GM18508 (cell line): Measurements from ENCODE around the gene SNX13.

Experiments
- ATAC-seq: cut with Tn5 transposase; IDR thresholded peaks from one replicate; pipeline ENCODE4 v1.9.1; 2021; ENCODE audit warnings: moderate number of reproducible peaks; ENCODE audit not compliant: insufficient read depth, unreplicated experiment

Gene SNX13

GRCh38 chr7:17948526-17949238, 8.4 kb upstream of the SNX13 start:
- no peak for ATAC-seq

DNA sequence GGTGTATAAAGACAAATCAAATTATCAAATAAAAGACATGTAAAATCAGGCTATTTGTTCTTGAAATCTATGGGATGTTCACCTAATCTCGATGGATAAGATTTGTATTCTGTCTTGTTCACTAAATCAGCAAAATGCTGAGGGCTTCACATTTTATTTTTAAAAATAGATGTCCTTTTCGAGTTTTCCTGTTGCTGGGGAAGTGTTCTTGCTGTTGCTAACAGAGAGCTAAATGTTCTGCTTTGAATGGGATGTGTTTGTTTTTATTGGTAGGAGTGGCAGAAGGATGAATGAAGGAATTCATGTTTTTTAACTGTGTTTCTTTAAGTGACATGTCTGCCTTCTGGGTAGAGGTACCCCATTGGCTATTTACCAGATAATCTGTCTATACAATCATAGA, 7.3 kb upstream of the SNX13 start:
- ATAC-seq = no peak

- ATAC-seq = peak; percentile 46
Measured at GRCh38 chr7:17946591-17946990, 6.3 kb upstream of the SNX13 start.

DNA sequence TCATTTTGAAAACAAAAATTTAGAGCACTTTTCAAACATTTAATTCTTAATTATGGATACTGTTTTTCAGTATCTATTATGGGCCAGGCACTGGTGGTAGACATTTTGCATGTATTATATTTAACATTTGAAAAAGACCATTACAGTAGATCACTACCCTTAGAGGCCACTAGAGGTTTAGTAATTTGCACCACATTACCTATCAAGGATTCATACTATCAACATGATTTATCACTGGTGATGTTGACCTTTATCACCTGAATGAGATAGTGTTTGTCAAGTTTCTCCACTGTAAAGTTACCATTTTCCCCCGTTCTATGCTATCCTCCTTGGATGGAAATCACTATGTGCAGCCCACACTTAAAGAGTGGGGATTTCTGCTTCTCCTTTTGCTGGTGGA, 4.4 kb upstream of the SNX13 start:
- no peak for ATAC-seq

GRCh38 chr7:17943006-17943405, 2.7 kb upstream of the SNX13 start:
- no peak for ATAC-seq

GRCh38 chr7:17942231-17942630, 1.9 kb upstream of the SNX13 start:
- ATAC-seq = no peak

- ATAC-seq = no peak
Measured at GRCh38 chr7:17940951-17941431, 697 bp upstream of the SNX13 start.

- ATAC-seq = peak; percentile 31
Measured at GRCh38 chr7:17939606-17940301, 540 bp downstream of the SNX13 start.

DNA sequence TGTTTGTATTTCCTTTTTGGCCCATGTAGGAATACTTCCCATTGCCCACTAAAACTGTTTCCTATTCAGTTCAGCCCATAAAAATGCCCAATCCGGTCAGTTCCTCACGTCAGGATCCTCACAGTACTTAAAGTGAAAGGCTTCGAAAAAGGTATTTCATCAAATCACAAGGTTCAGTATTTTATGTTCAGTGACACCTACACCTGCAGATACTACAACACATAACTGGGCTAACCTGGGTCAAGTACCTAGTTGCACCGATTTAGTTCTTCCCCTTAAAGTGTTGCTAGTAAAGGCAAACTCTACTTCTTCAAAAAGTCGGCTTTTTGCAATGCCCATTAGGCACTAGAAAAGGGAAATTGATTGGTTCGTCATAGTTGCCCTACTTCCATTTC, 1.1 kb downstream of the SNX13 start:
- ATAC-seq = no peak

GRCh38 chr7:17937506-17938120, 2.7 kb downstream of the SNX13 start:
- ATAC-seq = no peak

DNA sequence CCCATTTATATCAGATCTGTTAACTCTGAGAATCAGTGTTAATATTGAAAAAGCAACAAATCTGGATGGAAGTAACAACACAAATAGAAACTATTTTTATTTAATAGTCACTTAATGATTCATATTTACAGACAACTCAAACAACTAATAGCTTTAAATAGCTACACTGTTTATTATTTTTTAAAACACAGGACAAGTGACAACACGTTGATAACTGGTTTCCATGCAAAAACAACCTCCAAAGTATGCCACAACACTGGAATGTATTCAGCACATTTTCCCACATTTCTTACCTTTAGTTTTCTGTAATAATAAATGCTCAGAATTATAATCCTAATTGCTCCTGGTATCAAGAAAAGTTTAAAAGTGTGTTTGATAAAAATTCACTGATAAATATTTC, 4.0 kb downstream of the SNX13 start:
- ATAC-seq = no peak

- ATAC-seq = no peak
Measured at GRCh38 chr7:17934612-17935240, 5.6 kb downstream of the SNX13 start.

GRCh38 chr7:17934094-17934493, 6.2 kb downstream of the SNX13 start:
- ATAC-seq = no peak

DNA sequence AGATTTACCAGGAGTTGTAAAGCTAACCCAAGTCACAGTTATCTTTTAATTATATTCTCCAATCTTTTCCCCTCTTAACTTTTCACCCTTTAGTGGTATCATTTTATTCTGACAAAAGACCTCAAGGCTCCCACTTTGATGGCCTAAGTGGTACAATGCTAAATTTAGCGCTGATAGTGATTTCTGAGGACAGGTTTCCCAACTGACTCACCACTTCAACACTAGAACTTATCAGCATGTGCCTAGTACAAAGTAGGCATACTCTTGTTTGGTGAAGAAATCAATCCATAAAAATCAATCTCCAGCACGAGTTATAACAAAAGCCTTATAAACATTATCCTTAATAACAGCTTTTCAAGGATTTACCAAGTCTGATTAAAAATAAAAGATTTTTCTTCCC, 7.5 kb downstream of the SNX13 start:
- no peak for ATAC-seq

- no peak for ATAC-seq
Measured at GRCh38 chr7:17931069-17931468, 9.2 kb downstream of the SNX13 start.

- ATAC-seq = no peak
Measured at GRCh38 chr7:17930546-17930945, 9.7 kb downstream of the SNX13 start.

DNA sequence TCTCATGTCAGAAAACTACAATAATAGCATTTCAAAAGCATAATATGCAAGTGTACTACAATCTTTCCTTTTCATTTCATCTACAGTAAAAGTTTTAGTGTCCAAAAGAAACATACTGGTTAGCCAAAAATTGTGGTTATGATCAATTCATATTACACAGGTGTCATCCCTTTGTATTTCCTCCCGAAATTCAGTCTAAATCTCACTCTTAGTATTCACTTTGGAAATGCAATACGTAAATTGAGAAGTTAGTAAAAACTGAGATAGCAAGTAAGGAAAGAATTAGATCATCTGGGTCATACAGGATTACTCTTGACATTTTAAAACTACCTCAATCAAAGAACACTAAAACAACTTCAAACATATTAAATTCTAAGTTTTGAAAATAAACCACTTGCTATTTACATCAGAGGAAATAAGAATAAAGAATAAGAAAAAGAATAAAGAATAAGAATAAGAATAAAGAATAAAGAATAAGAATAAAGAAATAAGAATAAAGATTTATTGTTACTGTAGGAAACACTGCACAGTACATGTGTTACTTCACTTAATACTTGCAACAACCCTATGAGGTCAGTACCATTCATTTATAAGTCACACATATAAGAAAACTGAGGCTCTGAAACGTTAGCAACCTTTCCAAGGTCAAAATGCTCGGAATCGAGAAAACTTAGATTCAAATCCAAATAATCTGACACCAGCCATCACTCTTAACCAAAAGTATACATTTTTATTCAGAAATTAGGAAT, 10.5 kb downstream of the SNX13 start:
- ATAC-seq = no peak

- no peak for ATAC-seq
Measured at GRCh38 chr7:17928055-17928454, 12.2 kb downstream of the SNX13 start.

DNA sequence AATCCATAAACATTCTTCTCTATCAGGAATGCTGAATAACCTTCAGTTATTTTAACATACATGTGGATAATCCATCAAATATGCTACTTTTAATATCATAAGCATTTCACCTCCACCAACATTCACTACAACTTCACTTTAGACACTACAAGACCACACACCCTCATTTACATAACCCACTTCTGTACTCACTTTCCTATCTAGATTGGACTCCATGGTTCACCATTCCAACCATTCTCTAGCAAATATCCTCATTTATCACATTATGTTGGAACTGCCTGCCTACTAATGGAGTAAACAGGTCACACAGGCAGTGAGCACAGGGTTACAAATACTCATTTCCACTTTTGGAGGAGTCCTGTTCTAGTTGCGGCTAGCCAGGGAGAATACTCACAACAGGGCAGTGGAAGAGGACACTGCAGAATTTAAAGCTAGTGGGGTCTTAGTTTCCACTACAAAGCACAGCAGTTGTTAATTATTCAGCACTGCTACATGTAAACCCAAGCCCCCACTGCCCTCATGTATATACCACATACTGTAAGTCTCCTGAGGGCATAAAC, 18.4 kb downstream of the SNX13 start:
- ATAC-seq = no peak

DNA sequence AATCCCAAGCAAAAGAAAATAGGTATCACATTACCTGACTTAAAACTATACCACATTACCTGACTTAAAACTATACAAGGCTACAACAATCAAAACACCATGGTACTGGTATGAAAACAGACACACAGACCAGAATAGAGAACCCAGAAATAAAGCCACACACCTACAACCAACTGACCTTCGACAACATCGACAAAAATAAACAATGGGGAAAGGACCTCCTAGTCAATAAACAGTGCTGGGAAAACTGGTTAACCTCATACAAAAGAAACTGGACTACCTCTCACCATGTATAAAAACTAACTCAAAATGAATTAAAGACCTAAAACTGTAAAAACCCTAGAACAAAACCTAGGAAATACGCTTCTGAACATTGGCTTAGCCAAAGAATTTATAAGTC, 22.5 kb downstream of the SNX13 start:
- no peak for ATAC-seq
